CD14-positive monocyte (primary cell): ENCODE measurements around the gene HYLS1. TPM values are rescaled to one million over a fixed set of nuclear protein-coding genes. Genes with fewer than 3 reads are reported as not detected.

Source experiments
- DNase-seq, 3 donors: peaks; one replicate each; pipeline ENCODE4 v3.0.0-alpha.2; 2011 to 2022
- H2AFZ ChIP-seq: 2 replicates; pipeline ENCODE4 v1.6.0; 2012; ENCODE audit warnings: mild to moderate bottlenecking, low read depth, low read length, inconsistent platforms; ENCODE audit not compliant: insufficient read depth, poor library complexity, severe bottlenecking
- H3K27ac ChIP-seq, 2 donors: 1 replicate in 1 of 2; 2 replicates in 1 of 2; pipeline ENCODE4 v1.5.1; 2012 to 2013; ENCODE audit warnings: low read length in 2 of 2, control low read depth in 1 of 2, inconsistent platforms in 1 of 2, low read depth in 1 of 2, mild to moderate bottlenecking in 1 of 2
- H3K27me3 ChIP-seq, 2 donors: one replicate each; pipeline versions ENCODE4 v1.6.0 to v1.6.1; 2011 to 2013; ENCODE audit warnings: low read length in 2 of 2; ENCODE audit not compliant: control insufficient read depth in 2 of 2, insufficient read depth in 2 of 2
- H3K36me3 ChIP-seq, 2 donors: replicated peaks in 1 of 2; 1 replicate in 1 of 2; 2 replicates in 1 of 2; pipeline versions ENCODE4 v1.5.1 to v1.6.1; 2012 to 2013; ENCODE audit warnings: low read length in 2 of 2, control low read depth in 1 of 2, inconsistent platforms in 1 of 2, mild to moderate bottlenecking in 1 of 2; ENCODE audit not compliant: insufficient read depth in 2 of 2, control insufficient read depth in 1 of 2
- H3K4me1 ChIP-seq, 2 donors: 1 replicate in 1 of 2; 2 replicates in 1 of 2; pipeline versions ENCODE4 v1.5.1 to v1.6.1; 2012 to 2013; ENCODE audit warnings: low read length in 2 of 2, control low read depth in 1 of 2, inconsistent platforms in 1 of 2, mild to moderate bottlenecking in 1 of 2, moderate library complexity in 1 of 2; ENCODE audit not compliant: insufficient read depth in 2 of 2, control insufficient read depth in 1 of 2
- H3K4me2 ChIP-seq: replicated peaks from 2 replicates; pipeline ENCODE3; 2012; ENCODE audit warnings: low read length, moderate library complexity, mild to moderate bottlenecking; ENCODE audit not compliant: poor library complexity, severe bottlenecking; ENCODE audit errors: extremely low read depth
- H3K4me3 ChIP-seq, 3 experiments: fragments of 200-600 bp in 1 of 3; sonication (generic) in 1 of 3; replicated peaks in 1 of 3; 1 replicate in 2 of 3; 2 replicates in 1 of 3; pipeline ENCODE4 v1.5.1; 2011 to 2013; ENCODE audit warnings: low read length in 3 of 3, mild to moderate bottlenecking in 3 of 3, control low read depth in 2 of 3, low read depth in 2 of 3, inconsistent platforms in 1 of 3, moderate library complexity in 1 of 3
- H3K79me2 ChIP-seq: 2 replicates; pipeline ENCODE4 v1.6.0; 2012; ENCODE audit warnings: mild to moderate bottlenecking, control low read depth, inconsistent platforms, low read length, moderate library complexity; ENCODE audit not compliant: insufficient read depth
- H3K9ac ChIP-seq: 2 replicates; pipeline ENCODE4 v1.6.0; 2017; ENCODE audit warnings: low read length, mild to moderate bottlenecking; ENCODE audit not compliant: insufficient read depth, poor library complexity, severe bottlenecking
- H3K9me3 ChIP-seq, 2 donors: replicated peaks in 1 of 2; 1 replicate in 1 of 2; 2 replicates in 1 of 2; pipeline versions ENCODE4 v1.5.1 to v1.6.1; 2012 to 2013; ENCODE audit warnings: low read length in 2 of 2, control low read depth in 1 of 2; ENCODE audit not compliant: control insufficient read depth in 1 of 2, insufficient read depth in 1 of 2
- H4K20me1 ChIP-seq: 2 replicates; pipeline ENCODE4 v1.6.0; 2012; ENCODE audit warnings: mild to moderate bottlenecking, low read length, control low read depth, moderate library complexity; ENCODE audit not compliant: insufficient read depth
- H3K27ac Mint-ChIP-seq, 7 donors: one replicate each; pipeline ENCODE4 v1.8.0; 2020; ENCODE audit warnings: mild to moderate bottlenecking in 7 of 7, mixed read lengths in 7 of 7, moderate library complexity in 6 of 7, inconsistent platforms in 2 of 7
- H3K27me3 Mint-ChIP-seq, 3 donors: one replicate each; pipeline ENCODE4 v1.8.0; 2021 to 2022; ENCODE audit warnings: low read depth in 3 of 3, mild to moderate bottlenecking in 3 of 3, mixed read lengths in 3 of 3, moderate library complexity in 3 of 3, inconsistent platforms in 1 of 3
- H3K36me3 Mint-ChIP-seq, 2 donors: one replicate each; pipeline ENCODE4 v1.8.0; 2020; ENCODE audit warnings: mixed read lengths in 2 of 2, inconsistent platforms in 1 of 2, mild to moderate bottlenecking in 1 of 2
- H3K4me1 Mint-ChIP-seq: one replicate; pipeline ENCODE4 v1.8.0; 2020; ENCODE audit warnings: mild to moderate bottlenecking, mixed read lengths
- H3K4me3 Mint-ChIP-seq, 2 donors: one replicate each; pipeline ENCODE4 v1.8.0; 2020; ENCODE audit warnings: mild to moderate bottlenecking in 2 of 2, mixed read lengths in 2 of 2, moderate library complexity in 1 of 2
- H3K9me3 Mint-ChIP-seq, 7 donors: one replicate each; pipeline ENCODE4 v1.8.0; 2020 to 2022; ENCODE audit warnings: mixed read lengths in 7 of 7, mild to moderate bottlenecking in 6 of 7, moderate library complexity in 6 of 7, inconsistent platforms in 2 of 7
- CTCF ChIP-seq: fragments of 200-600 bp; IDR thresholded peaks from one replicate; pipeline ENCODE4 v1.8.0; 2022; ENCODE audit warnings: antibody characterized with exemption, mild to moderate bottlenecking
- WGBS: methylation state at CpG from one replicate; pipeline ENCODE4 v1.1.5; 2013; ENCODE audit warnings: missing lambda C conversion rate; ENCODE audit not compliant: insufficient coverage; 5-methylcytosine and 5-hydroxymethylcytosine counted together
- intact Hi-C, 2 donors: fragments of 100-400 bp; cut with micrococcal nuclease; formaldehyde crosslinking; loops; one replicate each; pipeline versions ENCODE4 v1.15.0 to v1.15.1; 2023
- polyA plus RNA-seq, 3 donors: library from polyadenylated mRNA; depleted of rRNA in 1 of 3; unstranded in 2 of 3; stranded (reverse) in 1 of 3; fragments of 300-500 nt in 2 of 3; fragments of >200 nt in 1 of 3; fragmentation: Illumina TruSeq in 2 of 3; gene quantifications; 1 replicate in 2 of 3; 2 replicates in 1 of 3; pipeline ENCODE4 v1.2.3, GENCODE V29; 2012 to 2021

Gene HYLS1
- polyA plus RNA-seq, 3 donors, result 0.61 to 2.6 (median 2.0) TPM

- Histone ChIP-seq H3K4me1 (no peaks in the 10 kb centered on the region), H3K79me2 (no peaks in the 10 kb centered on the region), H3K36me3 (no peaks in the 10 kb centered on the region), H2AFZ (no peak overlapping the region), H3K9ac (no peak overlapping the region), H3K27me3 (no peaks in the 10 kb centered on the region), H3K4me2 (no peak overlapping the region), H3K9me3 (no peaks in the 10 kb centered on the region), H3K4me3 (no peak overlapping the region), H4K20me1 (no peaks in the 10 kb centered on the region), H3K27ac (no peak overlapping the region)
- no peaks in the 10 kb centered on the region for H3K36me3 Mint-ChIP-seq
- peaks cover 1 to 3% (median 2%) of the 10 kb centered on the region in 3 donors for H3K27me3 Mint-ChIP-seq
- no peak for DNase-seq
- TF ChIP-seq CTCF, result no peak
- peaks cover 4% of the 10 kb centered on the region for H3K4me1 Mint-ChIP-seq
- intact Hi-C loops, result no loop called here
- peaks cover 0 to 7% (median 0%) of the 10 kb centered on the region in 7 donors for H3K9me3 Mint-ChIP-seq
- H3K4me3 Mint-ChIP-seq, result no peak overlapping the region
- no peak overlapping the region for H3K27ac Mint-ChIP-seq
- WGBS, result 82% methylated on average over 10 of the region's 12 CpGs
These were observed 48.2 kb downstream of the HYLS1 start for GRCh38 chr11:125935618-125936199.

DNA sequence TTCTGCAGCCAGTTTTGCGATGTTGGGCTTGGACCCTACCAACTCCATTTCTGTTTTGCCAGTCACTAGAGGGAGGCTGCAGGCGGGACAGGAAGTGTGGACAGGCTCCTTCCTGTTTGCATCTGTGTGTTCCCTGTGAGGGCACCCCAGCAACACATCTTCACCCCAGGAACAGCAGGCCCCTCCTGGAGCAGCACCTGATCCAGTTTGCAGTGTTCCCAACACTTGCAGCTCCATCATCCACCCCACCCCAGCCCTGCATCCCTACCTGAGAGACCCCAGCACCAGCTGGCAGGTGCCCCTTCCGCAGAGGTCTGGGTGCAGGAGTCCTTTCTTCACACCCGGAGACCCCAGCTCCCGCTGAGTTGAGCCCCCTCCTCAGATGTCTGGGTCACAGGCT, 51.0 kb downstream of the HYLS1 start:
- H3K9ac ChIP-seq, result no peak overlapping the region
- no peak overlapping the region for H3K27ac Mint-ChIP-seq
- intact Hi-C loops, result no loop called here
- H3K27ac ChIP-seq, result no peak overlapping the region
- H3K9me3 Mint-ChIP-seq, result peaks cover 0 to 7% (median 0%) of the 10 kb centered on the region in 7 donors
- no peaks in the 10 kb centered on the region for H3K9me3 ChIP-seq
- H2AFZ ChIP-seq, result peak overlapping the region; percentile 63
- no peak for DNase-seq
- H3K27me3 ChIP-seq, result no peaks in the 10 kb centered on the region
- no peaks in the 10 kb centered on the region for H3K79me2 ChIP-seq
- no peak overlapping the region for H3K4me3 Mint-ChIP-seq
- H3K36me3 ChIP-seq, result no peaks in the 10 kb centered on the region
- H3K4me1 Mint-ChIP-seq, result peaks cover 4% of the 10 kb centered on the region
- H3K36me3 Mint-ChIP-seq, result no peaks in the 10 kb centered on the region
- no peaks in the 10 kb centered on the region for H3K4me1 ChIP-seq
- no peak overlapping the region for H3K4me3 ChIP-seq
- H3K27me3 Mint-ChIP-seq, result peaks cover 0 to 8% (median 0%) of the 10 kb centered on the region in 3 donors
- TF ChIP-seq CTCF, result no peak
- no peaks in the 10 kb centered on the region for H4K20me1 ChIP-seq
- no peak overlapping the region for H3K4me2 ChIP-seq
- WGBS, result 90% methylated on average over 5 of the region's 5 CpGs
